ENCODE measurements around the gene DEGS2.

- TF ChIP-seq CTCF (conservative IDR thresholded peaks at IDR 0.05) (no peak), EZH2 (IDR thresholded peaks at IDR 0.05; ENCODE audit: low read depth) (no peak)
These were observed 10.4 kb downstream of the DEGS2 start for GRCh38 chr14:100148837-100149731.
